Heart right ventricle (tissue), 16 donors: ENCODE data around the gene HSPA12B. TPM values are rescaled to one million over a fixed set of nuclear protein-coding genes. Genes with fewer than 3 reads are reported as not detected.

Experiments
- ATAC-seq, 8 donors: fragments of 200-7000 bp; cut with Tn5 transposase; one replicate each; pipeline ENCODE4 v1.9.1; 2020; ENCODE audit warnings: mild to moderate bottlenecking in 8 of 8, moderate library complexity in 8 of 8, moderate number of reproducible peaks in 1 of 8
- DNase-seq, 2 donors: peaks; one replicate each; pipeline ENCODE4 v3.0.0-alpha.2; 2020
- H3K27ac ChIP-seq, 10 donors: fragments of 200-600 bp; sonication (generic) in 2 of 10; one replicate each; pipeline versions ENCODE4 v1.5.0 to v1.8.0; 2020 to 2022; ENCODE audit warnings: mild to moderate bottlenecking in 3 of 10
- H3K27me3 ChIP-seq, 7 donors: fragments of 200-600 bp; one replicate each; pipeline ENCODE4 v1.8.0; 2021 to 2022; ENCODE audit warnings: mild to moderate bottlenecking in 2 of 7
- H3K36me3 ChIP-seq, 9 donors: fragments of 200-600 bp; sonication (generic) in 1 of 9; one replicate each; pipeline versions ENCODE4 v1.5.0 to v1.8.0; 2020 to 2022; ENCODE audit warnings: mild to moderate bottlenecking in 2 of 9
- H3K4me1 ChIP-seq, 9 donors: fragments of 200-600 bp; sonication (generic) in 1 of 9; one replicate each; pipeline versions ENCODE4 v1.5.0 to v1.8.0; 2020 to 2022; ENCODE audit warnings: mild to moderate bottlenecking in 4 of 9
- H3K4me3 ChIP-seq, 10 donors: fragments of 200-600 bp; sonication (generic) in 2 of 10; one replicate each; pipeline versions ENCODE4 v1.5.0 to v1.8.0; 2020 to 2022; ENCODE audit warnings: mild to moderate bottlenecking in 7 of 10, moderate library complexity in 2 of 10
- H3K9me3 ChIP-seq, 11 donors: fragments of 200-600 bp in 10 of 11; sonication (generic) in 2 of 11; one replicate each; pipeline versions ENCODE4 v1.5.0 to v1.8.0; 2013 to 2022; ENCODE audit warnings: mild to moderate bottlenecking in 2 of 11, control low read depth in 1 of 11, moderate library complexity in 1 of 11
- WGBS, 2 donors: extraction: QIAGEN DNeasy Blood & Tissue Kit; methylation state at CpG; one replicate each; pipeline ENCODE4 v1.1.7; 2013; ENCODE audit warnings: inconsistent platforms in 1 of 2; 5-methylcytosine and 5-hydroxymethylcytosine counted together
- intact Hi-C, 10 donors: fragments of 100-400 bp; cut with DNase I; formaldehyde crosslinking; loops; one replicate each; pipeline versions ENCODE4 v1.11.1 to v1.14.2; 2022
- polyA plus RNA-seq, 2 donors: library from polyadenylated mRNA; stranded (reverse); fragments of 200-250 nt; gene quantifications; one replicate each; pipeline ENCODE4 v1.2.3, GENCODE V29; 2013
- total RNA-seq, 10 donors: library from RNA; stranded (reverse); fragmentation: NEBNext Ultra II Directional in 3 of 10; extraction: Animal tissue kit (Norgen Biotek cat#: 25700) in 3 of 10; gene quantifications; one replicate each; pipeline versions ENCODE4 v1.2.1 to v1.2.4, GENCODE V29; 2021 to 2023
- TF ChIP-seq, protein P1 (sequence below), 9 donors: fragments of 200-600 bp; sonication (generic) in 2 of 9; IDR thresholded peaks; one replicate each; pipeline versions ENCODE4 v1.5.0 to v1.8.0; 2021 to 2022; ENCODE audit warnings: antibody characterized with exemption in 9 of 9, mild to moderate bottlenecking in 5 of 9, moderate library complexity in 1 of 9
- donor health status: Arrhythmogenic right ventricular cardiomyopathy.
- donor health status: ischemic (EF 13 %, LVEDD 7.1; RV severe dilation, severe dysfunction).
- donor health status: healthy with polysubstance abuse.
- donor health status: DM: no; HTN: yes; CAD: no.
- donor health status: DM: no; HTN: no; CAD: no.
- donor health status: ischemic (EF 25% LVEDD 6.9; RV normal size, moderate dysfunction).
- donor health status: ischemic (EF 25% LVEDD 5.7; RV mildly dilated, moderate dysfunction).
- donor health status: healthy.
- donor health status: DM: yes; HTN: yes; CAD: no.
- donor health status: Ischemic cardiomyopathy.
- donor health status: ischemic (EF 35%, LVEDD 5.7; RV mildly dilated, moderate dysfunction).
- donor health status: nonischemic (EF 11% LVEDD 7.7; RV severe dilation, severe dysfunction).
- donor health status: DM: yes; HTN: yes; CAD: no.
- donor health status: PGD.
- donor health status: ischemic (EF 29% LVEDD 5.4; RV normal size, mild dysfunction).
- donor health status: nonischemic (EF 23%, LVEDD 6.1; RV moderate dilation, normal function).

Gene HSPA12B
- total and polyA plus RNA-seq, 12 donors = 8.4 to 26.5 (median 13.0) TPM

DNA sequence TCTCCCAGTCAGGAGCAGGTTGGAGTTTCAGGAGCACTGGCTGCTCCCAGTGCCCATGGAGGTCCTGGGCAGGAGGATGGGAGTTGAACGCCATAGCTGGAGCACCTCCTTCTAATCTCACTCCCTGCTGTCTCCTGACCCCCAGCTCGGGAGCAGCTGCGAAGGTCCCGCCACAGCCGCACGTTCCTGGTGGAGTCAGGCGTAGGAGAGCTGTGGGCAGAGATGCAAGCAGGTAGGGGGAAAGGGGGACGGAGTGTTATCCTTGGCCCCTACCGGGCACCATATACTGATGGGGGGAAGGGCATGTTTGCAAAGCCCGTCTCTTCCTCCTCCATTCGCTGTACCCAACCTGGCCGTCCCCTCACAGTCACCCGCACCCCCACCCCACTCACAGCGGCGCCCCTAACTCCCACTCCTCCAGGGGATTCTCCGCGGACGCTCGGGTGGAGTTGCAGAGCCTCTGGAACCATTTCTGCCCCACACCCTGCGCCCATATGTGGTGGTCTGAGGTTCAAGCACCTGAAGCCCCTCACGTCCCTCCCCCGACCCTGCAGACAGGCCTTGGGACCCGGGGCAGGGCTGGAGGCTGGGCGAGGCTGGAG is 16.7 kb downstream of the HSPA12B start:
- no peak for DNase-seq
- H3K36me3 ChIP-seq = peaks cover 0 to 77% (median 7%) of the 10 kb centered on the region in 9 donors
- TF ChIP-seq, protein P1, sequence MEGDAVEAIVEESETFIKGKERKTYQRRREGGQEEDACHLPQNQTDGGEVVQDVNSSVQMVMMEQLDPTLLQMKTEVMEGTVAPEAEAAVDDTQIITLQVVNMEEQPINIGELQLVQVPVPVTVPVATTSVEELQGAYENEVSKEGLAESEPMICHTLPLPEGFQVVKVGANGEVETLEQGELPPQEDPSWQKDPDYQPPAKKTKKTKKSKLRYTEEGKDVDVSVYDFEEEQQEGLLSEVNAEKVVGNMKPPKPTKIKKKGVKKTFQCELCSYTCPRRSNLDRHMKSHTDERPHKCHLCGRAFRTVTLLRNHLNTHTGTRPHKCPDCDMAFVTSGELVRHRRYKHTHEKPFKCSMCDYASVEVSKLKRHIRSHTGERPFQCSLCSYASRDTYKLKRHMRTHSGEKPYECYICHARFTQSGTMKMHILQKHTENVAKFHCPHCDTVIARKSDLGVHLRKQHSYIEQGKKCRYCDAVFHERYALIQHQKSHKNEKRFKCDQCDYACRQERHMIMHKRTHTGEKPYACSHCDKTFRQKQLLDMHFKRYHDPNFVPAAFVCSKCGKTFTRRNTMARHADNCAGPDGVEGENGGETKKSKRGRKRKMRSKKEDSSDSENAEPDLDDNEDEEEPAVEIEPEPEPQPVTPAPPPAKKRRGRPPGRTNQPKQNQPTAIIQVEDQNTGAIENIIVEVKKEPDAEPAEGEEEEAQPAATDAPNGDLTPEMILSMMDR (IDR thresholded peaks at IDR 0.05) = no peak
- no peaks in the 10 kb centered on the region for H3K9me3 ChIP-seq
- H3K27me3 ChIP-seq = peaks cover 0 to 23% (median 9%) of the 10 kb centered on the region in 7 donors
- H3K4me1 ChIP-seq = peaks cover 0 to 46% (median 27%) of the 10 kb centered on the region in 9 donors
- intact Hi-C loops = no loop called here
- peak overlapping the region in 4 of 10 donors; percentile 10 to 22 (median 16) for H3K4me3 ChIP-seq
- no peak for ATAC-seq
- WGBS, 2 donors = 76 to 77% methylated on average over 24 of the region's 24 CpGs
- no peak overlapping the region for H3K27ac ChIP-seq

DNA sequence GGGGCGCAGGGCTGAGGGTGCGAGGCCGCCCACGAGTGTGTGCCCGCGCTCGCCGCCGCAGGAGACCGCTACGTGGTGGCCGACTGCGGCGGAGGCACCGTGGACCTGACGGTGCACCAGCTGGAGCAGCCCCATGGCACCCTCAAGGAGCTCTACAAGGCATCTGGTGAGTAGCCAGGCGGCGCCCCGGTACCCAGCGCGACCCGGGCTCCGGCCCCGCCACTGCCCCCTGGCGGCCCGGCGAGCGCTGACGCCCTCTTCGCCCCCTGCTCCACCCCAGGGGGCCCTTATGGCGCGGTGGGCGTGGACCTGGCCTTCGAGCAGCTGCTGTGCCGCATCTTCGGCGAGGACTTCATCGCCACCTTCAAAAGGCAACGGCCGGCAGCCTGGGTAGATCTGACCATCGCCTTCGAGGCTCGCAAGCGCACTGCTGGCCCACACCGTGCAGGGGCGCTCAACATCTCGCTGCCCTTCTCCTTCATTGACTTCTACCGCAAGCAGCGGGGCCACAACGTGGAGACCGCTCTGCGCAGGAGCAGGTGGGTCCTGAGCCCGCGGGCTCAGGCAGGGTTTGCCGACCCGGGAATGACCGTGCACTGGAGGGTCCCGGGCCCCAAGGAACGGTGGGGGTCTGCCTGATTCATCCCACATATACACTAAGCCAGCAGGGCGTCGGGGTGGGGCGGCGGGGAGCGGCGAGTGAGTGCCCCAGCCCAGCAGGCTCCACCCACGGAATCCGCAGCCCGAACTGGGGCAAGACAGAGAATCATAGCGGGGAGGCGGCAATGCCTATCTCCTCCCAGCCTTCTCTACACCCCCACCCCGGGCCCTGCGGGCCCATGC is 17.4 kb downstream of the HSPA12B start:
- Histone ChIP-seq H3K4me1 (peaks cover 0 to 46% (median 22%) of the 10 kb centered on the region in 9 donors), H3K36me3 (peaks cover 0 to 69% (median 3%) of the 10 kb centered on the region in 9 donors), H3K27ac (no peak overlapping the region), H3K4me3 (peak overlapping the region in 5 of 10 donors; percentile 10 to 22 (median 14)), H3K27me3 (peaks cover 0 to 23% (median 9%) of the 10 kb centered on the region in 7 donors), H3K9me3 (no peaks in the 10 kb centered on the region)
- peak in 1 of 2 donors; percentile 34 for DNase-seq
- WGBS, 2 donors = 42 to 52% methylated on average over 72 of the region's 72 CpGs
- intact Hi-C loops = loop anchor here in 4 of 10 donors (5.0 to 10.0 kb wide), 2 partner anchors 33 to 75 kb away; no protein-coding TSS in a partner anchor
- TF ChIP-seq, protein P1 (IDR thresholded peaks at IDR 0.05) = peak; percentile 37 to 69 (median 60)
- peak in 1 of 8 donors; percentile 19 for ATAC-seq

DNA sequence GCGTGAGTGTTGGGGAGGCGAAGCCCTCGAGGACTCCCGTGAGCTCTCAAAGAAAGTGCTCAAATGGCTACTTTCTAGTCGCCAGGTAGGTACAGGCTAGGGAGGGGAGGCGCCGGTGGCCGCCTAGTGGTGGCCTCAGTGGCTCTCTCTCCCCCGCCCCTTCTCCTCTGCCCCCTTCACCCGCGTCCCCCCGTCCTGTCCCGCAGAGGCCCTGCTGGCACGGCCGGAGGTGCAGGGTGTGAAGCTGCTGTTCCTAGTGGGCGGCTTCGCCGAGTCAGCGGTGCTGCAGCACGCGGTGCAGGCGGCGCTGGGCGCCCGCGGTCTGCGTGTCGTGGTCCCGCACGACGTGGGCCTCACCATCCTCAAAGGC is 18.8 kb downstream of the HSPA12B start:
- peak overlapping the region in 5 of 10 donors; percentile 34 to 47 (median 45) for H3K4me3 ChIP-seq
- no peak for DNase-seq
- H3K27ac ChIP-seq = no peak overlapping the region
- no peaks in the 10 kb centered on the region for H3K9me3 ChIP-seq
- intact Hi-C loops = loop anchor here in 4 of 10 donors (5.0 to 10.0 kb wide), 2 partner anchors 34 to 76 kb away; no protein-coding TSS in a partner anchor
- peaks cover 0 to 59% (median 3%) of the 10 kb centered on the region in 9 donors for H3K36me3 ChIP-seq
- whole genome bisulfite sequencing, 2 donors = 48 to 74% methylated on average over 31 of the region's 31 CpGs
- peaks cover 0 to 21% (median 9%) of the 10 kb centered on the region in 7 donors for H3K27me3 ChIP-seq
- no peak for ATAC-seq
- H3K4me1 ChIP-seq = peaks cover 0 to 50% (median 22%) of the 10 kb centered on the region in 9 donors
- TF ChIP-seq, protein P1 (IDR thresholded peaks at IDR 0.05) = no peak
